Gastrocnemius medialis (tissue), 4 donors: Measurements from ENCODE around the gene NUDCD3.

Experiments
- CTCF ChIP-seq, 5 experiments: fragments of 450-650 bp in 3 of 5; fragments of 200-600 bp in 2 of 5; sonication (generic) in 2 of 5; IDR thresholded peaks in 4 of 5; conservative IDR thresholded peaks in 1 of 5; 1 replicate in 4 of 5; 2 replicates in 1 of 5; pipeline ENCODE4 v1.5.1; 2016 to 2019; ENCODE audit warnings: antibody characterized with exemption in 5 of 5, mild to moderate bottlenecking in 3 of 5, moderate library complexity in 3 of 5
- POLR2A ChIP-seq, 2 donors: fragments of 450-650 bp; IDR thresholded peaks; one replicate each; pipeline ENCODE4 v1.6.1; 2017; ENCODE audit warnings: antibody characterized with exemption in 2 of 2, mild to moderate bottlenecking in 2 of 2, moderate library complexity in 2 of 2

DNA sequence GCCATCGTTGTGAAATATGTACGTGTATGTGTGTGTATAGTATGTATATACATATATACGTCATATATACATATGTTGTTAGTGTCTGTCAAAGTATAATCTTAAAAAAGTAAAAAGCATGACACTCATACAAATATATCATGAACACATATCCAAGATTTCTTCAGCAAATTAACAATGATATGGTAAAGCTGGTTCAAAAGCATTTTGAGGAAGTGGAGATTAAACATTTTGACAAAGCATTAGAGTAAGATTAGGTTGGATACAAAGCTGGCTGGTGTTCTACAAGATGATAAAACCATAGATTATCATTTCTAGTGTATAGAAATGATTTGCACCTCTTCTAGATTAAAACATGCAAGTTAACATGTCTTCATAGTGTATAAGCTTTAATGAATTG, 771 bp upstream of the NUDCD3 start:
- TF ChIP-seq CTCF (IDR thresholded peaks at IDR 0.05 in 4 of 5, conservative IDR thresholded peaks at IDR 0.05 in 1 of 5) (no peak), POLR2A (IDR thresholded peaks at IDR 0.05) (no peak)
